Fibroblast of lung (primary cell): Measurements from ENCODE around the gene PTPN23. TPM values are rescaled to one million over a fixed set of nuclear protein-coding genes. Genes with fewer than 3 reads are reported as not detected.
"Not testable (repeated sequence)": the region's sequence is repeated elsewhere in the genome, so short reads cannot be mapped to it uniquely, and the experiment has no call there.

Experiments used
- DNase-seq, 2 donors: peaks; one replicate each; pipeline versions ENCODE4 v3.0.0 to v3.0.0-alpha.2; 2010; ENCODE audit warnings: low read depth in 2 of 2
- H2AFZ ChIP-seq: 2 replicates; pipeline ENCODE4 v1.5.1; 2012; ENCODE audit warnings: low read length, control low read depth, inconsistent platforms
- H3K27ac ChIP-seq: 2 replicates; pipeline ENCODE4 v1.5.1; 2011; ENCODE audit warnings: low read length, control low read depth; ENCODE audit not compliant: insufficient read depth
- H3K27me3 ChIP-seq: 2 replicates; pipeline ENCODE4 v1.5.1; 2011; ENCODE audit warnings: mild to moderate bottlenecking, low read length; ENCODE audit not compliant: control insufficient read depth, insufficient read depth
- H3K36me3 ChIP-seq: 2 replicates; pipeline ENCODE4 v1.5.1; 2011; ENCODE audit warnings: low read length; ENCODE audit not compliant: control insufficient read depth, insufficient read depth
- H3K4me1 ChIP-seq: 2 replicates; pipeline ENCODE4 v1.5.1; 2011; ENCODE audit warnings: low read length; ENCODE audit not compliant: control insufficient read depth, insufficient read depth; ENCODE audit errors: extremely low read depth
- H3K4me2 ChIP-seq: 2 replicates; pipeline ENCODE4 v1.5.1; 2011; ENCODE audit warnings: low read length, control low read depth; ENCODE audit not compliant: insufficient read depth; ENCODE audit errors: extremely low read depth
- H3K4me3 ChIP-seq, 4 experiments: fragments of 200-600 bp in 1 of 4; sonication (generic) in 1 of 4; replicated peaks in 1 of 4; 2 replicates each; pipeline ENCODE4 v1.5.1; 2011 to 2016; ENCODE audit warnings: low read length in 4 of 4, low read depth in 3 of 4, mild to moderate bottlenecking in 3 of 4, control low read depth in 2 of 4, inconsistent platforms in 1 of 4, mixed read lengths in 1 of 4; ENCODE audit not compliant: insufficient read depth in 1 of 4; ENCODE audit errors: control extremely low read depth in 1 of 4
- H3K79me2 ChIP-seq: 2 replicates; pipeline ENCODE4 v1.5.1; 2012; ENCODE audit warnings: mild to moderate bottlenecking, low read length, inconsistent platforms; ENCODE audit not compliant: control insufficient read depth, insufficient read depth
- H3K9ac ChIP-seq: 2 replicates; pipeline ENCODE4 v1.5.1; 2011; ENCODE audit warnings: mild to moderate bottlenecking, low read length, control low read depth; ENCODE audit not compliant: insufficient read depth
- H3K9me3 ChIP-seq: 2 replicates; pipeline ENCODE4 v1.5.1; 2012; ENCODE audit warnings: low read depth, low read length; ENCODE audit not compliant: control insufficient read depth, insufficient read depth
- H4K20me1 ChIP-seq: 2 replicates; pipeline ENCODE4 v1.5.1; 2011; ENCODE audit warnings: low read length; ENCODE audit not compliant: control insufficient read depth, insufficient read depth; ENCODE audit errors: extremely low read depth
- CTCF ChIP-seq, 2 donors: IDR thresholded peaks in 1 of 2; conservative IDR thresholded peaks in 1 of 2; 1 replicate in 1 of 2; 2 replicates in 1 of 2; pipeline ENCODE4 v1.5.1; 2011 to 2012; ENCODE audit warnings: low read length in 2 of 2, control low read depth in 1 of 2, inconsistent platforms in 1 of 2, low read depth in 1 of 2, mild to moderate bottlenecking in 1 of 2
- EZH2 ChIP-seq: IDR thresholded peaks from 2 replicates; pipeline ENCODE4 v1.5.1; 2012; ENCODE audit warnings: low read length, control low read depth, mild to moderate bottlenecking; ENCODE audit errors: missing control alignments
- polyA plus RNA-seq, 2 donors: library from polyadenylated mRNA; depleted of rRNA in 1 of 2; stranded (reverse) in 1 of 2; unstranded in 1 of 2; fragments of >200 nt; gene quantifications; 2 replicates each; pipeline ENCODE4 v1.2.1, GENCODE V29; 2011 to 2012; ENCODE audit warnings: missing spikeins in 1 of 2
- total RNA-seq: library from RNA; depleted of rRNA; stranded (reverse); fragments of >200 nt; gene quantifications from 2 replicates; pipeline ENCODE4 v1.2.1, GENCODE V29; 2014

Gene PTPN23
- total and polyA plus RNA-seq, 2 donors (not counting 1 experiment from before 2014, with no cell fraction given), result 1.5 to 19.7 TPM

DNA sequence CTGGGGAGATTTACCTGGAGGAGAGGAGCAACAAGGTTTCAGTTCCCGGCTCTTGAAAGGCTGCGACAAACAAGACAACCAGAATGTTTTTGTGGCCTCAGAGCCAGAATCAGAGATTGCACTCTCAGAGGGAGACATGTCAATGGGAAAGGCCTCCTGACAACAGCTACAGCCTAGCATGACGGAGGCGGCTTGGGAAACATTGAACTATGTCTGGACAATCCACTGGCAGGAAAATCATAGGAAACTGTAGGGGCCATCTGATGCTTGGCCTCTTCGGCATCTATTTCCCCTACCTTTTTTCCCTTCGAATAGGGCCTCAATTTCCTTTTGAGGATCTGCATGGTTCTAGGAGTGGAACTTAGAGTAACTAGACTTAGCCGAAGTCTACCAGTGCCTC is 13.2 kb upstream of the PTPN23 start:
- no peaks in the 10 kb centered on the region for H3K36me3 ChIP-seq
- no peaks in the 10 kb centered on the region for H3K79me2 ChIP-seq
- no peak overlapping the region for H3K4me2 ChIP-seq
- TF ChIP-seq CTCF (conservative IDR thresholded peaks at IDR 0.05 in 1 of 2, IDR thresholded peaks at IDR 0.05 in 1 of 2; ENCODE audit: low read depth in 1 of 2, low read length in 2 of 2), result no peak
- DNase-seq, result no peak
- no peak overlapping the region for H3K4me3 ChIP-seq
- no peaks in the 10 kb centered on the region for H3K9me3 ChIP-seq
- H3K9ac ChIP-seq, result no peak overlapping the region
- peaks cover 2% of the 10 kb centered on the region for H3K27me3 ChIP-seq
- no peak overlapping the region for H3K27ac ChIP-seq
- no peak overlapping the region for H2AFZ ChIP-seq
- H3K4me1 ChIP-seq, result peaks cover 3% of the 10 kb centered on the region
- no peaks in the 10 kb centered on the region for H4K20me1 ChIP-seq

GRCh38 chr3:47370020-47370419 is 10.8 kb upstream of the PTPN23 start:
- not testable (repeated sequence) for H3K79me2 ChIP-seq, H3K4me2 ChIP-seq, H3K9ac ChIP-seq, H3K9me3 ChIP-seq, H3K27ac ChIP-seq, H3K4me3 ChIP-seq, H4K20me1 ChIP-seq, DNase-seq, H3K4me1 ChIP-seq, H2AFZ ChIP-seq, H3K36me3 ChIP-seq, H3K27me3 ChIP-seq

DNA sequence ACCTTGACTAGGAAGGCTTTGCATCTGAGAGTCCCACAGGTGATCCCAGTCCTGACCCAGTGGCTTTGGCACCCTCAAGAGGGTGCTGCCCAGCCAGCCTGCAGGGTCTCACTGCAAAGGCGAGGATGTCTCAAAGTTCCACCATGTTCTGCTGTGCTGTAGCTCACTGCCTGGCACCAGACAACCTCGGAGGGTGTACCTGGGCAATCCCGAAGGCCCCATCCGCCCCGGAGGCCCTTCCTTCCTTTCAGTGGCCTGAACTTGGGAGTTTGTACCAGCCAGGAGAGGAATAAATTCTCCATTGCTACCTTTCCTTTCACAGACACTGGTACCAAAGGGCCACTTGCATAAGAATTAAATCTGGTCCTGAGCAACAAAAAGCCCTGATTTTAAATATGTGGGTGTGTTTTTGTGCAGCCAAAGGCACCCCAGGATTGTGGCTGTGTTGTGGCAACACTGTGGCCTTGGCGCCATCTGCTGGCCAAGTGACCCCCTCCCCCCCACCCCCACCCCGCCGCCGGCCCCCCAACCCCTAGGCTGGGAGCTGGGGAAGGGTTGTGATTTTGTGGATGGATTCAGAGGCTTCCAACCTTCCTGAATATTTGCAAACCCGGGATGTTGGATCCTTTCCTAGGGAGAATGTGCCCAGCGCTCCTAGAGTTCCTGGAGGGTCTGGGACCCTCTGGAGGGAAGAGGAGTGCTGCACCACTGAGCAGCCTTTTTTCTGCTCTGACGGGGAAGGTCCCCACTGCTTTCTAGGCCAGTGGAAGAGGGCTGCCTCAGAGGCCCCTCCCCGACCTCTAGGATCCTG is 9.7 kb upstream of the PTPN23 start:
- Histone ChIP-seq H3K27ac (no peak overlapping the region), H3K27me3 (peaks cover 2% of the 10 kb centered on the region), H3K4me3 (no peak overlapping the region), H3K9ac (no peak overlapping the region), H3K9me3 (no peaks in the 10 kb centered on the region), H4K20me1 (no peaks in the 10 kb centered on the region), H3K4me2 (no peak overlapping the region), H3K4me1 (no peaks in the 10 kb centered on the region), H3K36me3 (no peaks in the 10 kb centered on the region), H2AFZ (no peak overlapping the region), H3K79me2 (no peaks in the 10 kb centered on the region)
- no peak for TF ChIP-seq EZH2
- TF ChIP-seq CTCF (conservative IDR thresholded peaks at IDR 0.05 in 1 of 2, IDR thresholded peaks at IDR 0.05 in 1 of 2; ENCODE audit: low read depth in 1 of 2, low read length in 2 of 2), result peak in 1 of 2 donors; percentile 24
- DNase-seq, result no peak
